ENCODE data around the gene EXOC1. TPM values are rescaled to one million over a fixed set of nuclear protein-coding genes. Genes with fewer than 3 reads are reported as not detected.

EXOC1 gene
- total and polyA plus RNA-seq, 2 of the 4 experiments (the other 2 are of a cell fraction): 19.9 to 49.5 TPM

- Histone ChIP-seq H3K4ac (ENCODE audit: low read depth, low read length) (no peak overlapping the region), H4K5ac (ENCODE audit: low read depth, low read length) (no peak overlapping the region), H3K9me1 (ENCODE audit: insufficient read depth, low read length) (peaks cover 6% of the 10 kb centered on the region; the same call in 1 of the 2 replicates), H3K9ac (ENCODE audit: low read depth, low read length) (no peak overlapping the region), H2BK20ac (ENCODE audit: low read depth, low read length) (no peak overlapping the region), H2BK15ac (ENCODE audit: low read depth, low read length) (no peak overlapping the region), H3K27me3 (ENCODE audit: control insufficient read depth, insufficient read depth, low read length) (no peaks in the 10 kb centered on the region), H3K18ac (ENCODE audit: low read depth, low read length) (no peak overlapping the region), H4K8ac (ENCODE audit: low read depth in 2 of 2, low read length in 2 of 2) (no peak overlapping the region), H2AK5ac (ENCODE audit: low read depth, low read length) (no peak overlapping the region), H3K36me3 (ENCODE audit: control insufficient read depth, insufficient read depth, low read length) (no peaks in the 10 kb centered on the region), H3K56ac (ENCODE audit: extremely low read depth, insufficient read depth, low read length) (no peak overlapping the region), H4K91ac (ENCODE audit: insufficient read depth, low read depth, low read length) (no peak overlapping the region), H2AK9ac (replicated peaks; ENCODE audit: low read depth, low read length, poor library complexity) (no peak overlapping the region), H2BK5ac (ENCODE audit: low read depth, low read length, poor library complexity, severe bottlenecking) (no peak overlapping the region), H3K27ac (ENCODE audit: insufficient read depth, low read length) (no peak overlapping the region), H3K9me3 (ENCODE audit: control insufficient read depth, insufficient read depth, low read length) (no peaks in the 10 kb centered on the region), H3K4me1 (ENCODE audit: control insufficient read depth, insufficient read depth, low read length) (peaks cover 3% of the 10 kb centered on the region; the same call in 1 of the 2 replicates), H3K14ac (replicated peaks; ENCODE audit: low read depth, low read length) (no peak overlapping the region), H2BK120ac (ENCODE audit: low read depth, low read length) (peak overlapping the region; percentile 24; the same call in 1 of the 2 replicates), H2AFZ (replicated peaks; ENCODE audit: low read length, poor library complexity) (no peak overlapping the region), H4K20me1 (ENCODE audit: insufficient read depth, low read length) (no peaks in the 10 kb centered on the region), H3K4me2 (ENCODE audit: low read depth, low read length) (no peak overlapping the region), H3K23ac (ENCODE audit: low read depth, low read length) (no peak overlapping the region), H3K4me3 (ENCODE audit: insufficient read depth, low read depth, low read length) (no peak overlapping the region), H3K79me1 (ENCODE audit: low read depth in 1 of 2, low read length in 2 of 2) (no peaks in the 10 kb centered on the region)
- no peak for DNase-seq
- no peak for ATAC-seq (ENCODE audit: low read depth)
- CTCF ChIA-PET: interaction anchor here (0.6 to 1.7 kb wide), 4 partner anchors 9 to 509 kb away, joined by 3 to 4 read pairs (median 3); partner anchors contain the start of gene CEP135
- dilution Hi-C loops (cut with HindIII; ENCODE audit: low sequenced_read_pairs, unreplicated experiment) (no loop called here), intact Hi-C loops (cut with micrococcal nuclease) (no loop called here), in situ Hi-C loops (cut with MboI; ENCODE audit: low sequenced_read_pairs) (no loop called here)
- TF ChIP-seq CEBPB (IDR thresholded peaks at IDR 0.05; ENCODE audit: low read depth, low read length): no peak
- TF ChIP-seq CHD1 (IDR thresholded peaks at IDR 0.05; ENCODE audit: low read depth, low read length): no peak
- TF ChIP-seq SMC3 (IDR thresholded peaks at IDR 0.05; ENCODE audit: low read depth, low read length): no peak
- TF ChIP-seq MXI1 (IDR thresholded peaks at IDR 0.05; ENCODE audit: borderline replicate concordance, low read depth, low read length): no peak
- no peak for TF ChIP-seq RCOR1 (IDR thresholded peaks at IDR 0.05; ENCODE audit: insufficient replicate concordance, low read length)
- TF ChIP-seq FOS (IDR thresholded peaks at IDR 0.05; ENCODE audit: low read depth, low read length): no peak
- TF ChIP-seq USF2 (IDR thresholded peaks at IDR 0.05; ENCODE audit: low read depth, low read length): no peak
- no peak for TF ChIP-seq NFE2L2 (IDR thresholded peaks at IDR 0.05; ENCODE audit: low read depth, low read length)
- no peak for TF ChIP-seq RFX5 (IDR thresholded peaks at IDR 0.05; ENCODE audit: low read depth, low read length)
- TF ChIP-seq ELK1 (IDR thresholded peaks at IDR 0.05; ENCODE audit: borderline replicate concordance, low read depth, low read length): no peak
- no peak for TF ChIP-seq MAZ (IDR thresholded peaks at IDR 0.05; ENCODE audit: borderline replicate concordance, low read depth, low read length)
- no peak for TF ChIP-seq CTCF (conservative IDR thresholded peaks at IDR 0.05; ENCODE audit: low read depth, low read length)
- TF ChIP-seq POLR2A (IDR thresholded peaks at IDR 0.05; ENCODE audit: low read depth, low read length): no peak
- TF ChIP-seq BHLHE40 (IDR thresholded peaks at IDR 0.05; ENCODE audit: low read depth, low read length): no peak
- no peak for TF ChIP-seq RAD21 (IDR thresholded peaks at IDR 0.05; ENCODE audit: low read length)
- no peak for TF ChIP-seq MAFK (IDR thresholded peaks at IDR 0.05; ENCODE audit: low read depth, low read length)
- POLR2A ChIA-PET (ENCODE audit: unreplicated experiment): no interaction called here
- BruUV-seq (replicated peaks): no TSS peak
These were observed 73.2 kb downstream of the EXOC1 start for GRCh38 chr4:55926610-55927009.
